NCI-H146 (cell line): ENCODE results near the gene VSIR.

Experiments used
- DNase-seq: peaks from one replicate; lab custom pipeline; 2025; lab: John Stamatoyannopoulos, UW

Gene VSIR

GRCh38 chr10:71782221-71782916 is 9.0 kb upstream of the VSIR start:
- DNase-seq: no peak

DNA sequence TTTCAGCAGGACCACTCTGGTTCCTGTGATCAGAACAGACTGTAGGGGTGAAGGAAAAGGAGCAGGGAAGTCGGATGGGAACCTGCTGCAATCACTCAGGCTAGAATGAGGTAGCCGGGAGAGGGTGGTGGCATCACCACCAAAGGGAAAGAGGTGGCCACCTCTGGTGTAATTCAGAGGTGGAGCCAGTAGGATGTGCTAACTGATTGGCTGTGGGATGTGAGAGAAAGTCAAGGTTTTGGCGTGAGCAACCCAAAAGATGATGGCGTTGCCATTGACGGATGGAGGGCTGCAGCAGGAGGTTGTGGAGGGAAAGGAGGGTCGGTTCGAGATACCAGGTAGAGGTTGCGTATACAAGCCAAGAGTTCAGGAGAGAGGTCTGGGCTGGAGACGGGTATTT is 7.4 kb upstream of the VSIR start:
- no peak for DNase-seq

DNA sequence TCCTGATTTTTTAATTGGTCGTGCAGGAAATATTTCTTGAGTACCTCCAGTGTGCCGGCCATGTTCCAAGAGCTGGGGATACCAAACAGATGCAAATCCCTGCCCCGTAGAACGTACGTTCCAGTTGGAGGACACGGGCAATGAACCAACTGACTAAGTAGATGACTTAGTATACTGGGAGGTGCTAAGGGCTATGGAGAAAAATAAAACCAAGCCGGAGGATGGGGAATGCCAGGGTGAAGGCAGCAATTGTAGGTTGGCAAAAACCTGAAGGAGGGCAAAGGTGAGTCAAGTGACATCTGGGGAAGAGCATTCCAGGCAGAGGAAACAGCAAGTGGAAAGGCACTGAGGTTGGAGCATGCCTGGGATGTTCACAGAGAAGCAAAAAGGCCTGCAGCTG is 6.8 kb upstream of the VSIR start:
- DNase-seq: no peak

GRCh38 chr10:71779641-71780040 is 6.3 kb upstream of the VSIR start:
- DNase-seq: no peak

DNA sequence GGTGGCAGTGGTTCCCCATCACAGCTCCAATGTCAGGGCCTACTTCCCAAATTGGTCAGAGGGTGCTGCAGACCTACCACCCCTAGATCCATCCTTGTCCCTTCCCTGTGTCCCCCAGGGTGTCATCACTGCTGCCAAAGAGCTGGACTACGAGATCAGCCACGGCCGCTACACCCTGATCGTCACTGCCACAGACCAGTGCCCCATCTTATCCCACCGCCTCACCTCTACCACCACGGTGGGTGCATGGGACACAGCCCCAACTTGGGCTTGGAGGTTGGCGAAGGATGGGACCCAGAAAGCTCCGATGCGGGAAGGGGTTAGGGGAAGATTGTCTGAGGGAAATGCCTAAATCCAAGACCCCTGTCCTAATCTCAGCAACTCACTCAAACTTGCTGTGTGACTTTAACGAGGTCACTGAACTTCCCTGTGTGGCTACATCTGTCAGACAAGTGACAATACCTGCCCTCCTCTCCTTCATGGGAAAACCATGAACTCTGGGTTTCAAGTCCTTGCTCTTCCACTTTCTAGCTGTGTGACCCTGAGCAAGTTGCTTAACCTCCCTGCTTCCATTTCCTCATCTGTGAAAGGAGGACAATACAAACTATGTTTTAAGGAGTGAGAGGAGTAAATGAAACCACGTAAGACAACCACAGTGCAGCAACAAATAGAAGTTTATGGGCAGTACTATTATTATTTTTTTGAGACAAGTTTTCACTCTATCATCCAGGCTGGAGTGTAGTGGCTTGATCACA is 4.9 kb upstream of the VSIR start:
- no peak for DNase-seq

GRCh38 chr10:71777213-71777985 is 4.1 kb upstream of the VSIR start:
- DNase-seq: no peak

DNA sequence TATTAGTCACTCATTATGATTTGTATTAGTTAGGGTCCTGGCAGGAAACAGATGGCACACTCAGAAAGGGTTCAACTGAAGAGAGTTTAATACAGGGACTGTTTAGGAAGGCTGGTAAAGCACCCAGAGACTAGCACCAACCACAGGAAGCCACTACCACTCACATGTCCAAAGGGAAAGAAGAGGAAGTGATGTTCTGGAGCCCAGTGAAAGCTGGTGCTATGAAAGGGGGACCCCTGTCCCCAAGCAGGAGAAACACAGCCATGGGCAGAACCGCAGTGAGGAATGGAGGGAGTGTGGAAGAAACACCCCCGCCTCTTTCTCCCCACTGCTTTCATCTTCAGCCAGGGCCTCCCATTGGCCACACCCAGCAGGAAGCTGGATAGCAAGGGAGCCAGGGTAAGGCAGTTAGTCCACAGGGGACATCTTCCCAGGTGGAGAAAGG is 3.2 kb upstream of the VSIR start:
- DNase-seq: no peak

- DNase-seq: no peak
Observed at GRCh38 chr10:71774916-71775702, 1.8 kb upstream of the VSIR start.

DNA sequence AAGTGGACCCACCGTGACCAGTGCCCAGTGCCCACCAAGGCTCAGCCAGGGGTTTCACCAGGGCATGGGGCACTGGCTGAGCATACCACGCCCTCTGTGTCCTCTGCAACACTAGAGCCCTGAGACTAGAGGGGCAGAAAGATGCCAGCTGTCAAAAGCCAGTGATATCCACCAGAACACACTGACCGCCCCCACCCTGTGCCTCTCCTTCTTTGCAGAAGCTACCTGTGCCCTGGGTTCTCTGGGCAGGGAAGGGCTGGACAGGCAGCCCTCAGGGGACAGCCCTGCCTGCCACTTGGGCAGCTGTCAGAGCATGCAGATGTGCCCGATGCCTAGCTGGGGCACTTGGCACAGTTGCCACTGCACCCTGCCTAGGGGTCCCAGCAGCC is 494 bp downstream of the VSIR start:
- DNase-seq: no peak

DNA sequence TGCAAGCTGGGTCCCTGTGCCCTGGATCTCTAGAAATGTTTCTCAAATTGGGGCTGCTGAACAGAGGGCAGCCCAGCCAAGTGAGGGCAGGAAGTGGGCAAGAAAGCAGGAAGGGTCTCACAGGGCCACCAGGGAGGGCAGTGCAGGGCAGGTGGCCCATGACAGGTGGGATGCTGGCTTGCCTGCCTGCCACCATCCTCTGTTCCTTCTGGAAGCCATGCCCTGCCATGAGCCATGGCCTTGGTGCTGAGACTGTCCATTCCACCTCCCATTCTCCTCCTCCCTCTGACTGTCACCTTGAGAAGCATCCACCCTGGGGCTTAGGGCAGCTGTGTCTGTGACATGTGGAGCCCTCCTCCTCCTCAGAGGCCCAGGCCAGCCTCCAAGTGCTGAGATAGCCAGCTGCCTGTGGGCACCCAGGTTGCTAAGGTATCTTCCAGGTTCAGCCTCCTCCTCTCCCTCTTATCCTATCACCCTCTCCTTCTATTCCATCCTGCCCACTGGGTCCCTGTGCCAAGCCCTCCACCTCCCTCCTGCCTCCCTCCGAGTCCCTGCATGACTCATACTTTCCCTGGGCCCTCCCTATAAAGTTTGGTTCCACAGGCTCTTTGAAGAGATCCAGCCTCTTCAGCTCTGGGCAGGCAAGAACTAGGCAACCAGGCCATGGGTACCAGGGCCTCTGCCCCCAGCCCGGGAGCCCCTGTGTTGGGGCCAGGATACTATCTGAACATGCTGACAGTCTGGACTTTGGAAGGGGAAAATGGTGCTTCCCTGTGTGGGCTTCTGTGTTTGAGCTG is 1.3 kb downstream of the VSIR start:
- DNase-seq: no peak

DNA sequence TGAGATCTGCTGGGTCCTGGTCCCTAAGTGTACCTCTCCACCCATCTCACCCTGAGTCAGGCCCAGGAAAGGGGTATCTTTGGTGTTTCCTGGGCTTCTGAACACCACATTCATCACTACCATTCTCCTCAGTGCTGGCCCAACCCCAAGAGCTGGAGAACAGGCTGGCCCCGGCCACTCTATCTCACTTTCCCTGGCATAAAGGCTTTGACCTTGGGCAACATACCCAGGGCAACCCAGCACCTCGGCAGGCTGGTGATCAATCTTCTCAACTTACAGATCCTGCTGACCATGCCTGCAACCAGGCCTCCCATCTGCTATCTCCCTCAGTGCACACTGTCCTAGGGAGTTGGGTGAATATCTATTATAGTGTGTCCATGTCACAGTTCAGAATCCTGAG is 2.1 kb downstream of the VSIR start:
- DNase-seq: no peak

DNA sequence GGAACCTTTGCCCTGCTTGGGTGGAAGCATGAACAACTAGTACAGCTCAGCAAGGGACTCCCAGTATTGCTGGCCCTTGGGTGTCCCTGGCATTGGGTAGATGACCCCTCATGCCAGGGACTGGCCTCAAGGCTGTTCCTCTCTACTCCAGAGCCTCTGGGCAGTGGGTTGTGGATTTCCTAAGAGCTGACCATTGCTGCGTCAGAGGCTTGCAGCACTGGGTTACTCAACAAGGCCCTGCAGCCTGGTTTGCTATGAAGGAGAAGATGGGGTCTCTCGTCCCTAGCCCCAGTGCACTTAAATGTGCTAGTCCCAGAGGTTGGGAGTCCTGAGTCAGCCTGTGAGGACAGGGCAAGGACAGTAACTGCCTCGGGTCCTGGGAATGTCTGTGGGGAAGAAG is 2.5 kb downstream of the VSIR start:
- DNase-seq: no peak

- DNase-seq: no peak
Observed at GRCh38 chr10:71770255-71770654, 3.1 kb downstream of the VSIR start.

- DNase-seq: no peak
Observed at GRCh38 chr10:71769279-71769823, 4.0 kb downstream of the VSIR start.

- peak; percentile 26 for DNase-seq
Observed at GRCh38 chr10:71767420-71768035, 5.8 kb downstream of the VSIR start.

GRCh38 chr10:71766717-71767419 is 6.5 kb downstream of the VSIR start:
- DNase-seq: peak; percentile 66

GRCh38 chr10:71765906-71766716 is 7.2 kb downstream of the VSIR start:
- no peak for DNase-seq

DNA sequence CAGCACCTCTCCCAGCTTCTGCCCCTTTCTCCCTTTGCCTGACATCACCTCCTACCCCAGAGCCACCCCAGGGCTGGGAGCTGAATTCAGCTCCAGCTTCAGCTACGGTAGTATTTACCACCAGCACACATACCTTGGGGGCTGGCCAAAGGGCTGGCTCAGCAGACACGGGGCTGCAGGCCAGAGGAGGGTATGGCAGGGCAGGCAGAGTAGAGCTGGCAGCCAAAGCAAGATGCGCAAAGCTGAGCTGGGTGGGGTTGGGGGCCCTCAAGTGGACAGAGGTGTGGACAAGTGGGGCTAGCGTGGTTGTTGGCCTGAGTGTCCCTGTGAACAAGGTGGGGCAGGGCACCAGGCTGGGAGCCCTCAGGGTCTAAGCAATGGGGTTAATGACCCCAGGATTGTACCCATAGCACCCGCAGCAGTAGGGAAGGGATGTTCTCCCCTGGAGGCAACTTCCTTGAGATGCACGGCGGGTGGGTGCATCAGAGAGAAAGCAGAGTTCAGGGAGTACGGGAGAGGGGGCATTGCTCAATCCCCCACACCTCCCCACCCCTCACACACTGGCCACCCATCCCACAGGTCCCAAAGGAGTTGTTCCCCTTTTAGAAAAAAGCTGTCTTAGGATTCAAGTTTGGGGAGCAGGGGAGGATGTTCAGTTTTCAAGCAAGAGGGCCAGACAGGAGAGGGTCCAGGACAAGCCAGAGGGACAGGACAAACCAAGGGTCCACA is 8.0 kb downstream of the VSIR start:
- DNase-seq: no peak
